ENCODE measurements around the gene PREB.

GRCh38 chr2:27121906-27122305 is 12.5 kb downstream of the PREB start:
- TF ChIP-seq CTCF (IDR thresholded peaks at IDR 0.05; ENCODE audit: low read depth, low read length, poor library complexity, severe bottlenecking) = no peak
- no peak for TF ChIP-seq EZH2phosphoT487 (IDR thresholded peaks at IDR 0.05; ENCODE audit: borderline replicate concordance, low read length)
